Measurements from ENCODE around the gene SCN4A. TPM values are rescaled to one million over a fixed set of nuclear protein-coding genes. Genes with fewer than 3 reads are reported as not detected.

Gene SCN4A
- polyA plus RNA-seq, 1 donor from 2014 or later, result not detected

DNA sequence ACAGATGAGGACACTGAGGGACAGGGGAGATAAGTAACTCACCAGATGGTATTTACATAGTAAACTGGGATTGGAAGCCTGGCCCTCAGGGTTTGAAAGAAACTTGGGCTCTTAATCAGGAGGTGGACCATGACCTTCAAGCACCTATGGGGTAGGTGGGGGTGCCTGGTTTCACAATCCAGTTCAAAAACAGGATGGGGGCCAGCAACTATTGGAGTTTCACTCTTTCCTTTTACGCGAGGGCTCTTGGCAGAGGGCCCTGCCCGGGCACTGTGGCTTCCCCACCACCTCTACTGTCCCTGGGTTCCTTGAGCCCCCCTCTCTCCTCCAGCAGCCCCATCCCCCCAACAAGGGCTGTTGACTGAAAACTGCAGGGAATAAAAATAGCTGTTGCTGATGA lies 14.1 kb upstream of the SCN4A start:
- no peak overlapping the region for H3K9ac ChIP-seq (ENCODE audit: low read length)
- H2AFZ ChIP-seq (ENCODE audit: low read depth, low read length), result no peak overlapping the region
- no peaks in the 10 kb centered on the region for H3K9me3 ChIP-seq (ENCODE audit: low read length)
- H3K27me3 ChIP-seq (ENCODE audit: insufficient read depth, low read depth, low read length), result no peaks in the 10 kb centered on the region
- no peak for TF ChIP-seq EP300 (conservative IDR thresholded peaks at IDR 0.05; ENCODE audit: poor library complexity, severe bottlenecking)
- TF ChIP-seq EZH2 (IDR thresholded peaks at IDR 0.05; ENCODE audit: borderline replicate concordance, insufficient read depth, low read length, poor library complexity, severe bottlenecking), result no peak
- TF ChIP-seq MXI1 (conservative IDR thresholded peaks at IDR 0.05; ENCODE audit: poor library complexity, severe bottlenecking), result no peak
- no peak for TF ChIP-seq SMC3 (conservative IDR thresholded peaks at IDR 0.05; ENCODE audit: poor library complexity)
- TF ChIP-seq RAD21 (conservative IDR thresholded peaks at IDR 0.05), result no peak
- TF ChIP-seq TAF1 (IDR thresholded peaks at IDR 0.05; ENCODE audit: low read depth), result no peak
- TF ChIP-seq, protein P1, sequence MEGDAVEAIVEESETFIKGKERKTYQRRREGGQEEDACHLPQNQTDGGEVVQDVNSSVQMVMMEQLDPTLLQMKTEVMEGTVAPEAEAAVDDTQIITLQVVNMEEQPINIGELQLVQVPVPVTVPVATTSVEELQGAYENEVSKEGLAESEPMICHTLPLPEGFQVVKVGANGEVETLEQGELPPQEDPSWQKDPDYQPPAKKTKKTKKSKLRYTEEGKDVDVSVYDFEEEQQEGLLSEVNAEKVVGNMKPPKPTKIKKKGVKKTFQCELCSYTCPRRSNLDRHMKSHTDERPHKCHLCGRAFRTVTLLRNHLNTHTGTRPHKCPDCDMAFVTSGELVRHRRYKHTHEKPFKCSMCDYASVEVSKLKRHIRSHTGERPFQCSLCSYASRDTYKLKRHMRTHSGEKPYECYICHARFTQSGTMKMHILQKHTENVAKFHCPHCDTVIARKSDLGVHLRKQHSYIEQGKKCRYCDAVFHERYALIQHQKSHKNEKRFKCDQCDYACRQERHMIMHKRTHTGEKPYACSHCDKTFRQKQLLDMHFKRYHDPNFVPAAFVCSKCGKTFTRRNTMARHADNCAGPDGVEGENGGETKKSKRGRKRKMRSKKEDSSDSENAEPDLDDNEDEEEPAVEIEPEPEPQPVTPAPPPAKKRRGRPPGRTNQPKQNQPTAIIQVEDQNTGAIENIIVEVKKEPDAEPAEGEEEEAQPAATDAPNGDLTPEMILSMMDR (IDR thresholded peaks at IDR 0.05; ENCODE audit: poor library complexity, severe bottlenecking), result no peak
- TF ChIP-seq, protein P2, sequence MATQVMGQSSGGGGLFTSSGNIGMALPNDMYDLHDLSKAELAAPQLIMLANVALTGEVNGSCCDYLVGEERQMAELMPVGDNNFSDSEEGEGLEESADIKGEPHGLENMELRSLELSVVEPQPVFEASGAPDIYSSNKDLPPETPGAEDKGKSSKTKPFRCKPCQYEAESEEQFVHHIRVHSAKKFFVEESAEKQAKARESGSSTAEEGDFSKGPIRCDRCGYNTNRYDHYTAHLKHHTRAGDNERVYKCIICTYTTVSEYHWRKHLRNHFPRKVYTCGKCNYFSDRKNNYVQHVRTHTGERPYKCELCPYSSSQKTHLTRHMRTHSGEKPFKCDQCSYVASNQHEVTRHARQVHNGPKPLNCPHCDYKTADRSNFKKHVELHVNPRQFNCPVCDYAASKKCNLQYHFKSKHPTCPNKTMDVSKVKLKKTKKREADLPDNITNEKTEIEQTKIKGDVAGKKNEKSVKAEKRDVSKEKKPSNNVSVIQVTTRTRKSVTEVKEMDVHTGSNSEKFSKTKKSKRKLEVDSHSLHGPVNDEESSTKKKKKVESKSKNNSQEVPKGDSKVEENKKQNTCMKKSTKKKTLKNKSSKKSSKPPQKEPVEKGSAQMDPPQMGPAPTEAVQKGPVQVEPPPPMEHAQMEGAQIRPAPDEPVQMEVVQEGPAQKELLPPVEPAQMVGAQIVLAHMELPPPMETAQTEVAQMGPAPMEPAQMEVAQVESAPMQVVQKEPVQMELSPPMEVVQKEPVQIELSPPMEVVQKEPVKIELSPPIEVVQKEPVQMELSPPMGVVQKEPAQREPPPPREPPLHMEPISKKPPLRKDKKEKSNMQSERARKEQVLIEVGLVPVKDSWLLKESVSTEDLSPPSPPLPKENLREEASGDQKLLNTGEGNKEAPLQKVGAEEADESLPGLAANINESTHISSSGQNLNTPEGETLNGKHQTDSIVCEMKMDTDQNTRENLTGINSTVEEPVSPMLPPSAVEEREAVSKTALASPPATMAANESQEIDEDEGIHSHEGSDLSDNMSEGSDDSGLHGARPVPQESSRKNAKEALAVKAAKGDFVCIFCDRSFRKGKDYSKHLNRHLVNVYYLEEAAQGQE (IDR thresholded peaks at IDR 0.05; ENCODE audit: borderline replicate concordance), result no peak
- no peak for TF ChIP-seq POLR2AphosphoS5 (IDR thresholded peaks at IDR 0.05)
- H4K20me1 ChIP-seq (ENCODE audit: insufficient read depth), result no peaks in the 10 kb centered on the region
- no peaks in the 10 kb centered on the region for H3K36me3 ChIP-seq (ENCODE audit: insufficient read depth, low read length)
- H3K79me2 ChIP-seq (replicated peaks; ENCODE audit: insufficient read depth, low read length), result no peaks in the 10 kb centered on the region
- no peaks in the 10 kb centered on the region for H3K9me2 ChIP-seq (ENCODE audit: insufficient read depth, low read length)
- H3K4me2 ChIP-seq (ENCODE audit: low read length), result no peak overlapping the region
- no peak overlapping the region for H3K27ac ChIP-seq (ENCODE audit: low read length)
- no peak overlapping the region for H3K4me3 ChIP-seq (ENCODE audit: low read length)
- no peaks in the 10 kb centered on the region for H3F3A ChIP-seq (ENCODE audit: insufficient read depth, low read length, poor library complexity, severe bottlenecking)

DNA sequence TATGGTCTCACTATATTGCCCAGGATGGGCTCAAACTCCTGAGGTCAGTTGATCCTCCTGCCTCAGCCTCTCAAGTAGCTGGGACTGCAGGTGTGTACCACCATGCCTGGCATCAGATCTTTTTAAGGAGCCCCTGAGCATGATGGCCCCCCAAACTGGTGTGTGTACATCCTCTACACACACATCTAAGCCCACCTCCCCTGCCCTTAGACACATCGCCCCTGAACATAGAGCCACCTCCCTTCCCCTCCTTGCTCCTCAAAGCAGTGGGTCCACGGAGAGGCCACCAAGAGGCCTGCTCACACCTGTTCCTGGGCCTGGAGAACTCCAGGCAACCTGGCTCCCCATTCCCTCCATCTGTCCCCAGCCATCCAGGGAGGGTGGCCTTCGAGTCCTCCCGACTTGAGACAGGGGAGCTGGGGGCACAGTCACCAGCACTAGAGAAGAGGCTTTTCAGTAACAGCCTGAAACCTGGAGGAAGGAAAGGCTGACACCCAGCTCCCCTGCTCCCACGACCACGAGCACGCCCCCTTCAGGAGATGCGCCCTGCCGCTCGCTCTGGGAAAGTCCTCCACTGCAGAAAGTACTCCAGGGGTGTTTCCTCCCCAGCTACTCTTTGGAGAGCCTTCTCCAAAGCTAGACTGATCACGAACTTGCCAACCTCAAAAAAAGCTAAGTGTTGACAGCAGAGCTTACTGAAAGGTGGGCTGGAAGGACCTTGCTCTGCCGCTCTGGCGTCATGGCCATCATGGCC lies 12.8 kb upstream of the SCN4A start:
- Histone ChIP-seq H3K79me2 (replicated peaks; ENCODE audit: insufficient read depth, low read length) (no peaks in the 10 kb centered on the region), H3F3A (ENCODE audit: insufficient read depth, low read length, poor library complexity, severe bottlenecking) (no peaks in the 10 kb centered on the region), H2AFZ (ENCODE audit: low read depth, low read length) (no peak overlapping the region), H3K9me2 (ENCODE audit: insufficient read depth, low read length) (no peaks in the 10 kb centered on the region), H3K9ac (ENCODE audit: low read length) (no peak overlapping the region), H3K36me3 (ENCODE audit: insufficient read depth, low read length) (no peaks in the 10 kb centered on the region), H3K4me2 (ENCODE audit: low read length) (no peak overlapping the region), H3K27ac (ENCODE audit: low read length) (no peak overlapping the region), H3K27me3 (ENCODE audit: insufficient read depth, low read depth, low read length) (no peaks in the 10 kb centered on the region), H3K4me3 (ENCODE audit: low read length) (no peak overlapping the region), H4K20me1 (ENCODE audit: insufficient read depth) (no peaks in the 10 kb centered on the region), H3K9me3 (ENCODE audit: low read length) (no peaks in the 10 kb centered on the region)
- no peak for TF ChIP-seq SMC3 (conservative IDR thresholded peaks at IDR 0.05; ENCODE audit: poor library complexity)
- TF ChIP-seq, protein P2 (IDR thresholded peaks at IDR 0.05; ENCODE audit: borderline replicate concordance), result no peak
- TF ChIP-seq EP300 (conservative IDR thresholded peaks at IDR 0.05; ENCODE audit: poor library complexity, severe bottlenecking), result no peak

Measured in neural cell (in vitro differentiated cells).